ENCODE measurements around the gene DDAH1. TPM values are rescaled to one million over a fixed set of nuclear protein-coding genes. Genes with fewer than 3 reads are reported as not detected.

DDAH1 gene
- total and polyA plus RNA-seq, 2 experiments from 2014 or later, result 19.5 to 49.8 TPM

DNA sequence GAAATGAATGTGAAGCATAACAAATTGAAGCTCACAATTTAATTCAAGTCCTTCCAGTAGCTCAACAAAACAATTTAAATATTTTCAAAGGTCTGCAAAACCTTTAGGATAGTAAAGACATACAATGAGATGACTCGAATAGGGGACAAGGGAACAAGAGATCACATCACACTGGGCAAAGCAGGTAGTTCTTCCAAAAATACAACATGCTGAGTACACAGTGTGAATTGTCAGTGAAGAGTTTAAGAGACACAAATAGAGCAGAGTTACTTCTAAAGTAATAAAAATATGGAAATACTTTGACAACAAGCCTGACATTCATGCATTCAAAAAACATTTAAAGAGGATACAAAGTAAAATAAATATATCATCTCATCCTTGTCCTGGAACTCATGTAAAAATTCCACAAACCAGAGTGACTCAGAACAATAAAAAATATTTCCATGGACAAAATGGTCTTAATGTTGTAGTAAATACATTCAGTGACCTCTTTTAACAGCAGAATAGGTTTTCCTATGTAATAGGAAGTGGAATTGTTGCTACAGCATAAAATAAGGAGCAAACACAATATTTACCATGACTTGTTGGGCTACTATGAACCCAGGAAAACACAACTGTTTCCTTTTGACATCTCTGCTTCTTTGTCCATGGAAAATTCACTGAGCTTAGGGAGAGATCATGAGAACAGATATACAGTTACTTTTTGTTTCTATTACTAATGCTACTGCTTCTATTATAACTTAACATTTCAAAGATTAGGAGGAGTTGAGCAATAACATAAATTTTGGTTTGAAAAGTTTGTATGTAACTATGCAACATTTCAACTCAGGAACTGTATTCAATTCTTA, 104.9 kb downstream of the DDAH1 start:
- no peaks in the 10 kb centered on the region for H3K36me3 ChIP-seq (replicated peaks; ENCODE audit: insufficient read depth, low read depth)
- TF ChIP-seq EZH2phosphoT487 (IDR thresholded peaks at IDR 0.05; ENCODE audit: low read depth, severe bottlenecking, unreplicated experiment), result no peak
- no peak for TF ChIP-seq EZH2 (IDR thresholded peaks at IDR 0.05; ENCODE audit: borderline replicate concordance)
- TF ChIP-seq, protein P1, sequence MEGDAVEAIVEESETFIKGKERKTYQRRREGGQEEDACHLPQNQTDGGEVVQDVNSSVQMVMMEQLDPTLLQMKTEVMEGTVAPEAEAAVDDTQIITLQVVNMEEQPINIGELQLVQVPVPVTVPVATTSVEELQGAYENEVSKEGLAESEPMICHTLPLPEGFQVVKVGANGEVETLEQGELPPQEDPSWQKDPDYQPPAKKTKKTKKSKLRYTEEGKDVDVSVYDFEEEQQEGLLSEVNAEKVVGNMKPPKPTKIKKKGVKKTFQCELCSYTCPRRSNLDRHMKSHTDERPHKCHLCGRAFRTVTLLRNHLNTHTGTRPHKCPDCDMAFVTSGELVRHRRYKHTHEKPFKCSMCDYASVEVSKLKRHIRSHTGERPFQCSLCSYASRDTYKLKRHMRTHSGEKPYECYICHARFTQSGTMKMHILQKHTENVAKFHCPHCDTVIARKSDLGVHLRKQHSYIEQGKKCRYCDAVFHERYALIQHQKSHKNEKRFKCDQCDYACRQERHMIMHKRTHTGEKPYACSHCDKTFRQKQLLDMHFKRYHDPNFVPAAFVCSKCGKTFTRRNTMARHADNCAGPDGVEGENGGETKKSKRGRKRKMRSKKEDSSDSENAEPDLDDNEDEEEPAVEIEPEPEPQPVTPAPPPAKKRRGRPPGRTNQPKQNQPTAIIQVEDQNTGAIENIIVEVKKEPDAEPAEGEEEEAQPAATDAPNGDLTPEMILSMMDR (IDR thresholded peaks at IDR 0.05; ENCODE audit: poor library complexity), result no peak
- no peak for DNase-seq (ENCODE audit: low spot score)
- no peaks in the 10 kb centered on the region for H3K4me1 ChIP-seq (ENCODE audit: insufficient read depth)
- H3K4me3 ChIP-seq, result no peak overlapping the region
- H3K9me3 ChIP-seq (ENCODE audit: low read depth), result no peaks in the 10 kb centered on the region
- H3K9me2 ChIP-seq (replicated peaks; ENCODE audit: insufficient read depth), result no peaks in the 10 kb centered on the region
- peak overlapping the region; percentile 6 for H3K27ac ChIP-seq
- no peaks in the 10 kb centered on the region for H3K27me3 ChIP-seq
- no peaks in the 10 kb centered on the region for H4K20me1 ChIP-seq (ENCODE audit: insufficient read depth, poor library complexity, severe bottlenecking)
- no peak overlapping the region for H2AFZ ChIP-seq
- peaks cover 11% of the 10 kb centered on the region for H3K79me2 ChIP-seq
- 97% methylated on average over 1 of the region's 1 CpG for WGBS (ENCODE audit: low lambda C conversion rate, missing lambda C conversion rate)
- no peak overlapping the region for H3K4me2 ChIP-seq

DNA sequence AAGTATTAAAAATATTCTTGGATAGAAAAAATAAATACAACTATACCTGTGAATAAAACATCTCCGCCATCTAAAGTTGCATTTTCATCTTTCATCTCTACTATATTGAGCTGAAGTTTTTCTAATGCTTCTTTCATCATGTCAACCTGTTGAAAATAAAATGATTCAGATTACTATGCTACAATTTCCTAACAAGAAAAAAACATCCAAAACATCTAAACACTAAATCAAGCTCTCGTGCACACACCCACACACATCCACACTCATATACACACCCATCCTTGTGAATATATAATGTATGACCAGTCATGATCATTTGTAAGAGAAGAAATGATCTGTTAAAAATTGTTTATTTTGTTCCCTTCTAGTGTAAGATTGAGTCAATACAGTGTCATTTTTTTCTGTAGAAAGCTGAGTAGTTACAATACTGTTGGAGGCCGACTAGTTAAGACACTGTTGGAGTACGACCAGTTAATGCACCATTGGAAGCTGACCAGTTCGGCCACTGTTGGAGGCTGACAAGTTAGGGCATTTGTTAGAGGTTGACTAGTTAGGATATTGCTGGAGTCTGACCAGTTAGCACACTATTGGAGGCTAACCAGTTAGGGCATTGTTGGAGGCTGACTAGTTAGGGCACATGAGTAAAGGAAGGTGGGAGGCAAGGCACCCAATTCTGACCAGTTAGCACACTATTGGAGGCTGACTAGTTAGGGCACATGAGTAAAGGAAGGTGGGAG, 106.1 kb downstream of the DDAH1 start:
- no peak for DNase-seq (ENCODE audit: low spot score)
- Histone ChIP-seq H3K9me2 (replicated peaks; ENCODE audit: insufficient read depth) (no peaks in the 10 kb centered on the region), H3K36me3 (replicated peaks; ENCODE audit: insufficient read depth, low read depth) (no peaks in the 10 kb centered on the region), H4K20me1 (ENCODE audit: insufficient read depth, poor library complexity, severe bottlenecking) (no peaks in the 10 kb centered on the region), H3K27me3 (no peaks in the 10 kb centered on the region), H3K4me2 (no peak overlapping the region), H2AFZ (no peak overlapping the region), H3K79me2 (peaks cover 10% of the 10 kb centered on the region), H3K4me3 (no peak overlapping the region), H3K9me3 (ENCODE audit: low read depth) (no peaks in the 10 kb centered on the region), H3K4me1 (ENCODE audit: insufficient read depth) (no peaks in the 10 kb centered on the region), H3K27ac (no peak overlapping the region)
- whole genome bisulfite sequencing (ENCODE audit: low lambda C conversion rate, missing lambda C conversion rate), result 97% methylated on average over 5 of the region's 5 CpGs
- TF ChIP-seq EZH2 (IDR thresholded peaks at IDR 0.05; ENCODE audit: borderline replicate concordance) (no peak), EZH2phosphoT487 (IDR thresholded peaks at IDR 0.05; ENCODE audit: low read depth, severe bottlenecking, unreplicated experiment) (no peak)
- TF ChIP-seq, protein P1 (IDR thresholded peaks at IDR 0.05; ENCODE audit: poor library complexity), result no peak

- no peaks in the 10 kb centered on the region for H3K4me1 ChIP-seq (ENCODE audit: insufficient read depth)
- 97% methylated on average over 2 of the region's 2 CpGs for WGBS (ENCODE audit: low lambda C conversion rate, missing lambda C conversion rate)
- no peaks in the 10 kb centered on the region for H3K36me3 ChIP-seq (replicated peaks; ENCODE audit: insufficient read depth, low read depth)
- no peaks in the 10 kb centered on the region for H4K20me1 ChIP-seq (ENCODE audit: insufficient read depth, poor library complexity, severe bottlenecking)
- DNase-seq (ENCODE audit: low spot score), result no peak
- H3K27ac ChIP-seq, result no peak overlapping the region
- no peaks in the 10 kb centered on the region for H3K27me3 ChIP-seq
- H3K9me2 ChIP-seq (replicated peaks; ENCODE audit: insufficient read depth), result no peaks in the 10 kb centered on the region
- no peak for TF ChIP-seq EZH2 (IDR thresholded peaks at IDR 0.05; ENCODE audit: borderline replicate concordance)
- no peak for TF ChIP-seq EZH2phosphoT487 (IDR thresholded peaks at IDR 0.05; ENCODE audit: low read depth, severe bottlenecking, unreplicated experiment)
- TF ChIP-seq, protein P1 (IDR thresholded peaks at IDR 0.05; ENCODE audit: poor library complexity), result no peak
- H3K9me3 ChIP-seq (ENCODE audit: low read depth), result no peaks in the 10 kb centered on the region
- H2AFZ ChIP-seq, result no peak overlapping the region
- H3K79me2 ChIP-seq, result peaks cover 5% of the 10 kb centered on the region
- no peak overlapping the region for H3K4me2 ChIP-seq
- H3K4me3 ChIP-seq, result no peak overlapping the region
Measured at GRCh38 chr1:85357817-85358216, 107.1 kb downstream of the DDAH1 start.
